ENCODE data around the gene TRNT1.

TRNT1 gene

DNA sequence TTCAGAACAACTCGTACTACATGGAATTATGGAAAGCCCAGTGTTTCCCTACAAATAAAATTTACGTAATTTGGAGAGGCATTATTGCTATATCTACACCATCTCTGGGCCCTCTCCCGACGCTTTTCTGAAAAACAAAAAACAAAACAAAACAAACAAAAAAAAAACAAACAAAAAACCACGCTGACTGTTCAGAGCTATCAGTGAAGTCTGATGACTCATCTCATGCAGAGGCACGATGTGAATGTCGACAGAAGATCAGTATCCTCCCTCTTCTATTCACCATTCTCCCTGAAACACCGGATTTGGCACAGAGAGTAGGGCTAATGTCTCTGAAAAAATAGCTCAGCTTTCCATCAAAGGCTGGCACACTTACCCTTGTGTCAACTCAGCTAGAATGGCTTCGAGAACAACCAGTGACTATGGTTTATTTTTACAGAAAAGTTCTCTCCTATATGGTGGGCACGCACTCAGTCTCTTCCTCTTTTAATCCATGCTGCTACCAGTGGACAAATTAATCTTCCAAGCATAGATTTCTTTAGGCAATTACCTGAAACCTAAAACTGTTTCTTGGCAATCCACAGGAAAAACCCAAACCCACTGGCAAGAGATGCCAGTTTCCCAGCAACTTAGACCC lies 51.2 kb downstream of the TRNT1 start:
- Histone ChIP-seq H3K4me3 (ENCODE audit: insufficient read depth, low read depth, low read length) (peak overlapping the region; percentile 99), H3K9me3 (ENCODE audit: control insufficient read depth, low read length) (no peaks in the 10 kb centered on the region), H3K4me1 (ENCODE audit: control insufficient read depth, insufficient read depth, low read length) (peaks cover 8% of the 10 kb centered on the region), H3K27me3 (ENCODE audit: control insufficient read depth, insufficient read depth, low read length, poor library complexity, severe bottlenecking) (no peaks in the 10 kb centered on the region), H3K36me3 (ENCODE audit: control insufficient read depth, insufficient read depth, low read length) (no peaks in the 10 kb centered on the region), H3K27ac (ENCODE audit: insufficient read depth, low read depth, low read length, poor library complexity, severe bottlenecking) (no peak overlapping the region)
- 78 to 82% methylated on average over 10 of the region's 10 CpGs for WGBS, 2 experiments

DNA sequence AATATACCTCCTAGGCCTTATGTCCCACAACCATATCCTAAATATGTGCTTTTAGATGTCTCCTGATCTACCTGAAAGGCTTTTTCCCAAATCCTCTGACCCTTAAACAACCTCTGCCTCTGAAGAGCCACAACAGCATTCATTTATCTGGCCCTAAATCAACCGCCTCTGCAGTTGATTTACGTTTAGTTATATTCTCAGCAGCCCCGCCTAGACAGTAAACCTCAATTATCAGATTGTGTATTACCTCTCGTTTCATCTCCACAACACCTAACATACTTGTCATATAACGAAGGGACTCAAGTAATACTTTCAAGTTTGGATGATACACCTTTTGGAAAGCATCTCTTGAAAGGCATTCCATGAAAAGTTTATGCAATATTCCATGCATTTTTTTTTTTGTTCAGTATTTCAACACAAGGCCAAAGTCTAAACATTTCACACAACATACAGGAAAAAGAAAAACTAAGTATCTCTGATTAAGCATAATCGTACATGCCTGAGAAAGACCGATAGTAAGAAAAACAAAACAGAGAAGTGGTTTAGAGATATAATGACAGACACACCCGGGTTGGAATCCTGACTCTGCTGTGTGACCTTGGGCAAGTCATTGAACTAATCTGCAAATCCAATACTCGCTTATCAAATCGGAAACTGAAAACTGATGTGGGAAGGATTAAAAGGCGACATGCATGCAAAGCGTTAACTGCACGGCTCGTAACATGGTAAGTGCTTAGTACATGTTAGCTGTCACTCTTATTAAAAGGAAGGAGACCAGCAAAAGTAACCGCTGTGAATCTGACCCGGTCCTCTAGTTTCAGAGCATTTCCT lies 52.0 kb downstream of the TRNT1 start:
- 44 to 45% methylated on average over 16 of the region's 16 CpGs for WGBS, 2 experiments
- H3K4me3 ChIP-seq (ENCODE audit: insufficient read depth, low read depth, low read length), result peak overlapping the region; percentile 99
- peaks cover 8% of the 10 kb centered on the region for H3K4me1 ChIP-seq (ENCODE audit: control insufficient read depth, insufficient read depth, low read length)
- H3K36me3 ChIP-seq (ENCODE audit: control insufficient read depth, insufficient read depth, low read length), result no peaks in the 10 kb centered on the region
- no peaks in the 10 kb centered on the region for H3K27me3 ChIP-seq (ENCODE audit: control insufficient read depth, insufficient read depth, low read length, poor library complexity, severe bottlenecking)
- no peak overlapping the region for H3K27ac ChIP-seq (ENCODE audit: insufficient read depth, low read depth, low read length, poor library complexity, severe bottlenecking)
- H3K9me3 ChIP-seq (ENCODE audit: control insufficient read depth, low read length), result no peaks in the 10 kb centered on the region

DNA sequence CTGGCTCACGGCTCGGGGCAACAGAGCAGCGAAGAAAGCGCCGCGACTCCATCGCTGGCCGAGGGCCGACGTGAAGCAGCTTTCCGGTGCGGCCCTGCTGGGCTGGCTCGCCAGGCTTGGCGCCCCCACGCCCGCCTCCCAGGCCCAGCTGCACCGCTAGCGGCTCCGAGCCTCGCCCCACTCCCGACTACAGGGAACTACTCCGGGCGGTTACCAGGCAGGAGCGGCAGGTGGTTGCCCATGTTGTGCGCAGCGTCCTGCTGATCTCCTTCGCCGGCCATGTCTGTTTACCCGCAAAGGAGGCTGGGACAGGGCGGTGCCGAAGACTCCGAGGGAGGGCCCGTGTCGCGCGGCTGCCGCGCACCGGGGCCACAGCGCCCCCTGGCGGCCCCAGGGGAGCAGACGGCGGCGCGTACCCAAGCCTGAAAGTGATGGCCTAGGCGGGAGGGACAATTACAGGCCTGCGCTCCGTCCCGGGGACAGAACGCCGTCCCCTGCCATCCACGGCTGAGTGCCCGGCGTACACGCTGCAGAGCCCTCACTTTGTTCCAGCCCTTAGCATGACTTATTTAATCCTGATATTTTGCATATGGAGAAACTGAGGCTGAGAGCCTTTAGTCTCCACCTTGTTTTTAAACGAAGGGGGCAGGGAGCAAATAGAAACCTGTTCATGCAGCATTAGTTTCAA lies 52.8 kb downstream of the TRNT1 start, which contains the start of gene CRBN:
TSS of gene CRBN (minus strand) at position 285 of the 688 bp plus-strand sequence. CDS start at position 281, 4 bp downstream.
- Histone ChIP-seq H3K27ac (ENCODE audit: insufficient read depth, low read depth, low read length, poor library complexity, severe bottlenecking) (no peak within 1 kb of the TSS), H3K4me1 (ENCODE audit: control insufficient read depth, insufficient read depth, low read length) (peaks cover 8% of the 10 kb centered on the region), H3K27me3 (ENCODE audit: control insufficient read depth, insufficient read depth, low read length, poor library complexity, severe bottlenecking) (peaks cover 3% of the 10 kb centered on the region), H3K36me3 (ENCODE audit: control insufficient read depth, insufficient read depth, low read length) (no peaks in the 10 kb centered on the region), H3K9me3 (ENCODE audit: control insufficient read depth, low read length) (no peaks in the 10 kb centered on the region), H3K4me3 (ENCODE audit: insufficient read depth, low read depth, low read length) (peak within 1 kb of the TSS; percentile 99)
- 2 to 3% methylated on average over 56 of the region's 56 CpGs for WGBS, 2 experiments

DNA sequence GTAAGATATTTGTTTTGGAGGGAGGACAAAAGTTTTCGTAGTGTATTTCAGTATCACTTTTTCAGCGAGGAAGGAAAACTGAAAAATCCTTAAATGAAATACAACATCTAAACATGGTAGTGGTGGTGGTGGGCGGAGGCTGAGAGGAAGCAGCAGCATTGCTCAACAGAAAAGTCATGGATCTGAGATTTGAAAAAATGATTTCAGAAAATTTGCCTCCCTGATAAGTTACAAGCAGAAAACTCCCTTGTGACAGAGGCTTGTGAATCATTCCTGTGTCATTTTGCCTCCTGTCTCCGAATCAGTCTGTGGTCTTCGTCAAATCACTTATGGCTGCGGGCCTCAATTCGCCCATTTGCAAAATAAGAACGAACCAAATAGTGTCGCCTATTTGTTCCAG lies 53.7 kb downstream of the TRNT1 start:
- H3K27ac ChIP-seq (ENCODE audit: insufficient read depth, low read depth, low read length, poor library complexity, severe bottlenecking), result no peak overlapping the region
- 73 to 75% methylated on average over 9 of the region's 9 CpGs for whole genome bisulfite sequencing, 2 experiments
- H3K4me1 ChIP-seq (ENCODE audit: control insufficient read depth, insufficient read depth, low read length), result peaks cover 8% of the 10 kb centered on the region
- H3K36me3 ChIP-seq (ENCODE audit: control insufficient read depth, insufficient read depth, low read length), result no peaks in the 10 kb centered on the region
- peaks cover 11% of the 10 kb centered on the region for H3K27me3 ChIP-seq (ENCODE audit: control insufficient read depth, insufficient read depth, low read length, poor library complexity, severe bottlenecking)
- H3K9me3 ChIP-seq (ENCODE audit: control insufficient read depth, low read length), result no peaks in the 10 kb centered on the region
- no peak overlapping the region for H3K4me3 ChIP-seq (ENCODE audit: insufficient read depth, low read depth, low read length)

DNA sequence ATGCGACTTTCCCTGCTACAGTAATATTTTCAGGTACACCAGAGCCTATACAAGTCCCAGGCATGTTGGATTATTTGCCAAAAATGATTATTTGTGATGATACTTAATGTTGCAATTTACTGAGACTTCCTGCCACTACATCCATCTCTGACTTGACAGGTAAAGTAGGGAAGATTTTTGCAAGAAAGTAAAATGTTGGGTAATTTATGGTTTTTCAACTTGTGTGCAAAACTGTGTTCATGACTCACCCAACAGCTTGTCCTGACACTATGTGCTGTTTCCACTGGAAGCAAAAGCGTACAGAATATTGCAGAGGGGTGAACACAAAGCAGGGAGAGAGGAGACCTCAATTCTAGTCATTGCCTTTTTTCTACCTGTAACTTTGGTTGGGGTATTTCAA lies 58.1 kb downstream of the TRNT1 start:
- H3K9me3 ChIP-seq (ENCODE audit: control insufficient read depth, low read length), result no peaks in the 10 kb centered on the region
- no peaks in the 10 kb centered on the region for H3K36me3 ChIP-seq (ENCODE audit: control insufficient read depth, insufficient read depth, low read length)
- no peak overlapping the region for H3K4me3 ChIP-seq (ENCODE audit: insufficient read depth, low read depth, low read length)
- no peaks in the 10 kb centered on the region for H3K4me1 ChIP-seq (ENCODE audit: control insufficient read depth, insufficient read depth, low read length)
- H3K27me3 ChIP-seq (ENCODE audit: control insufficient read depth, insufficient read depth, low read length, poor library complexity, severe bottlenecking), result peaks cover 18% of the 10 kb centered on the region
- H3K27ac ChIP-seq (ENCODE audit: insufficient read depth, low read depth, low read length, poor library complexity, severe bottlenecking), result no peak overlapping the region
- WGBS, 2 experiments, result 62 to 94% methylated on average over 1 to 2 of the region's 2 CpGs

DNA sequence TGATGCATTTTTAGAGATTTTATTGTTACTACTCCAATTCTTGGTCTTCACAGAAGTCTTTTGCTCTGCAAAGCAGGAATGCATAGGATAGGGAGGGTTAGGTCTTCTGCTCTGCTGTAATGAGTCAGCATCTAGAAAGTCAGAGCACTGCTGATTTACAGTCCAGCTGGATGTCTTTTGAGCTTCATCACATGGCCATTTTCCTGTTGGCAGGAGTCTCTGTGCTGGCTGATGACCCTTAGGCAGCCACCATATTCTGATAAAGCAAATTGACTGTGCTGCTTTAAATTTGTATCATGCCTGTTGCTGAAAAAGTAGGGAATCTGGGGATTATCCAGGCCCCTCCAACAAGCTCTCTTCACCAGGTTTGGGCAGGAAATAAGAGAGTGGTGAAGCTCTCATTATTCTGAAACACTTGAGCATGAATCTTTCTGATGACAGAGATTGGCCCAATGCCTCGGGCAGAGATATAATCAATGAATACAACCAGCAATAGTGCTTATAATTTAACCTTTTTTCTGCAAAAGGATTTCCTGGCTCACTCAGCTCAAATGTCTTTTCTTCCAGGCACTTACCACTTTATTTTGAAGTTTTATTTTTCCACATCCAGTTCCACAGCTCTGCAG lies 62.5 kb downstream of the TRNT1 start:
- WGBS, 2 experiments, result 82 to 84% methylated on average over 1 of the region's 1 CpG

DNA sequence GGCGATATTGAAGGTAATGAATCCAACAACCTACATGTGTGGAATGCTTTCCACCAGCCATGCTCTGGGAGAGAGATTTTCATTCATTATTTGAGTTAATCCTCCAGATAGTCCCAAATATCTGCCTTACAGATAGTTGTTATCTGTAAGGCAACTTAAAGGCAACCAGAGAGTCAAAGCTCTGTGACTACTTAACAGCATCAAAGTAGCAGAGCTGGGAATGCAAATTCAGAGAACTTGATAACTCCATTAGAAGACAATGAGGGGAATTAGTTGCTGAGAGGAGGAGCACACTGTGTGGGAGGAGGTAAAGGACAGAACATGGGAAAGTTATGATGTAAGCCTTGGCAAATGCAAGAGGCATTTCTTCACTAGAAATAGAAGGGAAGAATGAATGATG lies 63.2 kb downstream of the TRNT1 start:
- no peak overlapping the region for H3K4me3 ChIP-seq (ENCODE audit: insufficient read depth, low read depth, low read length)
- no peak overlapping the region for H3K27ac ChIP-seq (ENCODE audit: insufficient read depth, low read depth, low read length, poor library complexity, severe bottlenecking)
- H3K4me1 ChIP-seq (ENCODE audit: control insufficient read depth, insufficient read depth, low read length), result no peaks in the 10 kb centered on the region
- no peaks in the 10 kb centered on the region for H3K36me3 ChIP-seq (ENCODE audit: control insufficient read depth, insufficient read depth, low read length)
- 90 to 100% methylated on average over 1 of the region's 1 CpG for WGBS, 2 experiments
- no peaks in the 10 kb centered on the region for H3K9me3 ChIP-seq (ENCODE audit: control insufficient read depth, low read length)
- peaks cover 12% of the 10 kb centered on the region for H3K27me3 ChIP-seq (ENCODE audit: control insufficient read depth, insufficient read depth, low read length, poor library complexity, severe bottlenecking)

More for the DNA sequence above, 62.5 kb downstream of the TRNT1 start:
- H3K36me3 ChIP-seq (ENCODE audit: control insufficient read depth, insufficient read depth, low read length), result no peaks in the 10 kb centered on the region
- H3K4me1 ChIP-seq (ENCODE audit: control insufficient read depth, insufficient read depth, low read length), result no peaks in the 10 kb centered on the region
- no peak overlapping the region for H3K27ac ChIP-seq (ENCODE audit: insufficient read depth, low read depth, low read length, poor library complexity, severe bottlenecking)
- peaks cover 18% of the 10 kb centered on the region for H3K27me3 ChIP-seq (ENCODE audit: control insufficient read depth, insufficient read depth, low read length, poor library complexity, severe bottlenecking)
- H3K4me3 ChIP-seq (ENCODE audit: insufficient read depth, low read depth, low read length), result no peak overlapping the region
- H3K9me3 ChIP-seq (ENCODE audit: control insufficient read depth, low read length), result no peaks in the 10 kb centered on the region

DNA sequence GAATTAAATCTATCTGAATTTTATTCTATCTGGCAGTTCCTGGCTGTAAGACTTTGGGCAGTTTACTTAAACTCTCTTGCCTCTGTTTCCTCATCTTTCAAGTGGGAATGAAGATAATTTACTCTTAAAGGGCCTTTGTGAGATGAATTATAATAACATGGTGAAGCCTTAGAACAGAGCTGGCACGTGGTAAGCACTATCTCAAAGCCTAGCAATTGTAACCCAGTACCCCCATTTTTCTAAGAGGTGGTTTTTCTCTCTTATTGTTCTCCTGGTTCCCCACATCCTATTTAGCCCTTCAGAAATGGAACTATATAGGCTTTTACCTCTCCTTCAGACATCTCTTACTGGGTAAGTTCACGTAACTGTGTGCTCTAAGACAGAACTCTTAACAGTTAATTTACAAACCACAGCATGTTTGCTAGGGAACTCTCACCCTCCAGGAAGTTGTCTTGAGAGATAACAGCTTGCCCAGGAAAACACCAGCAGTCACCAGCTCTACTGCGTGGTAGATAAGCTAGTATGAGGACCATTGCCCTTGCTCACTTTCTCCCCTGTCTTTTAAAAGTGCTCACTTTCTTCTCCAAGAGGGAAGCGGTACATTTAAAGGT lies 65.0 kb downstream of the TRNT1 start:
- WGBS, 2 experiments, result 80 to 87% methylated on average over 4 of the region's 4 CpGs
- Histone ChIP-seq H3K4me3 (ENCODE audit: insufficient read depth, low read depth, low read length) (no peak overlapping the region), H3K9me3 (ENCODE audit: control insufficient read depth, low read length) (no peaks in the 10 kb centered on the region), H3K4me1 (ENCODE audit: control insufficient read depth, insufficient read depth, low read length) (no peaks in the 10 kb centered on the region), H3K36me3 (ENCODE audit: control insufficient read depth, insufficient read depth, low read length) (no peaks in the 10 kb centered on the region), H3K27me3 (ENCODE audit: control insufficient read depth, insufficient read depth, low read length, poor library complexity, severe bottlenecking) (peaks cover under 1% of the 10 kb centered on the region), H3K27ac (ENCODE audit: insufficient read depth, low read depth, low read length, poor library complexity, severe bottlenecking) (no peak overlapping the region)

DNA sequence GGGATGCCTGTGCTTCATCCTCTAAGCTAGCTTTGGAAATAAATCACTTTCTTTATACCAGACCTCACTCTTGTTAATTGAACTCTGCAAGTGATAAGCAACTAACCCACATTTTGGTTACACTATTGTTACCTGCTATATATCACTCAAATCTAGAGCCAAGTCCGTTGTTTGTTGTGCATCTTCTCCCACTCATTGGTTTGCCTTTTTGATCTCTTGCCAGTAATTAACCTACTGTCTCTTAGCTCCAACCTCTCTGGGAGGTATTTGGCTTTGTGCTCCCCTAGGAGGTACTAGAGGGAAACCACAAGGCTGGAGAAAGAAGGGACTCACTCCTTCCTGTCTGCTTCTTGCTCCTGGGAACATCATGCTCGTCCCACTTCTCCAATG lies 65.5 kb downstream of the TRNT1 start:
- Histone ChIP-seq H3K9me3 (ENCODE audit: control insufficient read depth, low read length) (no peaks in the 10 kb centered on the region), H3K27ac (ENCODE audit: insufficient read depth, low read depth, low read length, poor library complexity, severe bottlenecking) (no peak overlapping the region), H3K4me1 (ENCODE audit: control insufficient read depth, insufficient read depth, low read length) (no peaks in the 10 kb centered on the region), H3K36me3 (ENCODE audit: control insufficient read depth, insufficient read depth, low read length) (no peaks in the 10 kb centered on the region), H3K27me3 (ENCODE audit: control insufficient read depth, insufficient read depth, low read length, poor library complexity, severe bottlenecking) (no peaks in the 10 kb centered on the region), H3K4me3 (ENCODE audit: insufficient read depth, low read depth, low read length) (no peak overlapping the region)
- 68 to 80% methylated on average over 2 of the region's 2 CpGs for WGBS, 2 experiments

All from ectodermal cell (in vitro differentiated cells).